SHP77 (cell line): ENCODE measurements around the gene CRISPLD2.

ENCODE experiments used
- DNase-seq, 2 experiments: peaks; one replicate each; lab custom pipeline; 2025; lab: John Stamatoyannopoulos, UW

The CRISPLD2 gene

GRCh38 chr16:84884596-84885341 is 65.0 kb downstream of the CRISPLD2 start:
- DNase-seq, result no peak

GRCh38 chr16:84885342-84885910 is 65.6 kb downstream of the CRISPLD2 start:
- DNase-seq, result no peak

- no peak for DNase-seq
Observed at GRCh38 chr16:84886497-84887090, 66.8 kb downstream of the CRISPLD2 start.

GRCh38 chr16:84887207-84887606 is 67.4 kb downstream of the CRISPLD2 start:
- no peak for DNase-seq

GRCh38 chr16:84888450-84888849 is 68.7 kb downstream of the CRISPLD2 start:
- DNase-seq, result no peak

- DNase-seq, result no peak
Observed at GRCh38 chr16:84889066-84889465, 69.3 kb downstream of the CRISPLD2 start.

- no peak for DNase-seq
Observed at GRCh38 chr16:84890427-84890826, 70.6 kb downstream of the CRISPLD2 start.

GRCh38 chr16:84891149-84891795 is 71.5 kb downstream of the CRISPLD2 start:
- no peak for DNase-seq

GRCh38 chr16:84892097-84892496 is 72.3 kb downstream of the CRISPLD2 start:
- DNase-seq, result no peak

GRCh38 chr16:84893467-84893848 is 73.7 kb downstream of the CRISPLD2 start:
- no peak for DNase-seq

- no peak for DNase-seq
Observed at GRCh38 chr16:84893849-84894599, 74.2 kb downstream of the CRISPLD2 start.

GRCh38 chr16:84895016-84895415 is 75.2 kb downstream of the CRISPLD2 start:
- no peak for DNase-seq

GRCh38 chr16:84896847-84897246 is 77.1 kb downstream of the CRISPLD2 start:
- DNase-seq, result no peak

GRCh38 chr16:84897911-84898377 is 78.2 kb downstream of the CRISPLD2 start:
- no peak for DNase-seq

GRCh38 chr16:84898447-84898846 is 78.7 kb downstream of the CRISPLD2 start:
- DNase-seq, result no peak

- no peak for DNase-seq
Observed at GRCh38 chr16:84899414-84899813, 79.6 kb downstream of the CRISPLD2 start.

- no peak for DNase-seq
Observed at GRCh38 chr16:84905965-84906460, 86.2 kb downstream of the CRISPLD2 start.

- no peak for DNase-seq
Observed at GRCh38 chr16:84907051-84907450, 87.3 kb downstream of the CRISPLD2 start.

- no peak for DNase-seq
Observed at GRCh38 chr16:84907575-84907974, 87.8 kb downstream of the CRISPLD2 start.

GRCh38 chr16:84909476-84910085 is 89.8 kb downstream of the CRISPLD2 start:
- no peak for DNase-seq

GRCh38 chr16:84911486-84912216 is 91.9 kb downstream of the CRISPLD2 start:
- DNase-seq, result no peak
